Measurements from ENCODE around the gene SLC38A1.

GRCh38 chr12:46133751-46134150, 135.1 kb downstream of the SLC38A1 start:
- no peak for TF ChIP-seq EZH2 (IDR thresholded peaks at IDR 0.05; ENCODE audit: insufficient read depth, poor library complexity, severe bottlenecking)
- TF ChIP-seq EZH2phosphoT487 (IDR thresholded peaks at IDR 0.05; ENCODE audit: insufficient read depth, low read depth): no peak
